H9 (cell line): ENCODE measurements around the gene SARS1. TPM values are rescaled to one million over a fixed set of nuclear protein-coding genes. Genes with fewer than 3 reads are reported as not detected.

Experiments
- DNase-seq: peaks from one replicate; pipeline ENCODE4 v3.0.0-alpha.2; 2017
- H2AFZ ChIP-seq: one replicate; pipeline ENCODE4 v1.6.1; 2013; ENCODE audit warnings: mild to moderate bottlenecking, low read length, control low read depth, moderate library complexity
- H2AK5ac ChIP-seq: 2 replicates; pipeline ENCODE4 v1.6.1; 2013; ENCODE audit warnings: low read length, control low read depth, mixed read lengths; ENCODE audit not compliant: insufficient read length
- H2BK120ac ChIP-seq: one replicate; pipeline ENCODE4 v1.6.1; 2013; ENCODE audit warnings: low read depth, mild to moderate bottlenecking, low read length, control low read depth, inconsistent platforms; ENCODE audit not compliant: poor library complexity, severe bottlenecking
- H2BK12ac ChIP-seq: 2 replicates; pipeline ENCODE4 v1.6.1; 2013; ENCODE audit warnings: low read length, control low read depth, mixed read lengths, low read depth; ENCODE audit not compliant: insufficient read length
- H2BK15ac ChIP-seq: 2 replicates; pipeline ENCODE4 v1.6.1; 2013; ENCODE audit warnings: low read depth, low read length, control low read depth
- H2BK20ac ChIP-seq: one replicate; pipeline ENCODE4 v1.6.1; 2013; ENCODE audit warnings: low read depth, mild to moderate bottlenecking, low read length, control low read depth, inconsistent platforms; ENCODE audit not compliant: poor library complexity, severe bottlenecking
- H2BK5ac ChIP-seq: 2 replicates; pipeline ENCODE4 v1.6.1; 2013; ENCODE audit warnings: low read length, control low read depth, mixed read lengths; ENCODE audit not compliant: insufficient read length
- H3K14ac ChIP-seq: 2 replicates; pipeline ENCODE4 v1.6.1; 2013; ENCODE audit warnings: low read length, control low read depth; ENCODE audit not compliant: insufficient read depth
- H3K18ac ChIP-seq: 2 replicates; pipeline ENCODE4 v1.6.1; 2013; ENCODE audit warnings: low read depth, mild to moderate bottlenecking, mixed read lengths, low read length, control low read depth; ENCODE audit not compliant: insufficient read length
- H3K23ac ChIP-seq: 2 replicates; pipeline ENCODE4 v1.6.1; 2013; ENCODE audit warnings: low read length, control low read depth, mixed read lengths, low read depth; ENCODE audit not compliant: insufficient read length
- H3K23me2 ChIP-seq: 2 replicates; pipeline ENCODE4 v1.6.1; 2013; ENCODE audit warnings: low read depth, mild to moderate bottlenecking, mixed read lengths, low read length, control low read depth; ENCODE audit not compliant: insufficient read length, poor library complexity, severe bottlenecking
- H3K27ac ChIP-seq: 2 replicates; pipeline ENCODE4 v1.5.1; 2013; ENCODE audit warnings: low read length, control low read depth, mixed read lengths, low read depth; ENCODE audit not compliant: insufficient read length
- H3K27me3 ChIP-seq: 2 replicates; pipeline ENCODE4 v1.6.1; 2013; ENCODE audit warnings: low read length, control low read depth, inconsistent platforms; ENCODE audit not compliant: insufficient read depth
- H3K4ac ChIP-seq: 2 replicates; pipeline ENCODE4 v1.6.1; 2013; ENCODE audit warnings: low read depth, mild to moderate bottlenecking, control low read depth, inconsistent platforms, low read length, moderate library complexity
- H3K4me1 ChIP-seq: 2 replicates; pipeline ENCODE4 v1.6.1; 2013; ENCODE audit warnings: low read length, control low read depth, inconsistent platforms; ENCODE audit not compliant: insufficient read depth
- H3K4me2 ChIP-seq: 2 replicates; pipeline ENCODE4 v1.6.1; 2013; ENCODE audit warnings: low read length, control low read depth, mixed read lengths; ENCODE audit not compliant: insufficient read length, insufficient read depth
- H3K56ac ChIP-seq: 2 replicates; pipeline ENCODE4 v1.6.1; 2013; ENCODE audit warnings: low read depth, mild to moderate bottlenecking, mixed read lengths, low read length, control low read depth; ENCODE audit not compliant: insufficient read length
- H3K79me1 ChIP-seq: 2 replicates; pipeline ENCODE4 v1.6.1; 2013; ENCODE audit warnings: low read depth, mild to moderate bottlenecking, moderate library complexity, low read length, control low read depth, inconsistent platforms; ENCODE audit not compliant: insufficient read depth, poor library complexity, severe bottlenecking
- H3K79me2 ChIP-seq: 2 replicates; pipeline ENCODE4 v1.6.1; 2013; ENCODE audit warnings: low read length, control low read depth, inconsistent platforms; ENCODE audit not compliant: insufficient read depth
- H3K9ac ChIP-seq: 2 replicates; pipeline ENCODE4 v1.6.1; 2013; ENCODE audit warnings: low read length, control low read depth, mixed read lengths; ENCODE audit not compliant: insufficient read length; ENCODE audit errors: extremely low read depth
- H3K9me3 ChIP-seq: one replicate; pipeline ENCODE4 v1.6.1; 2013; ENCODE audit warnings: low read depth, low read length, inconsistent platforms; ENCODE audit not compliant: control insufficient read depth
- H3T11ph ChIP-seq: one replicate; pipeline ENCODE4 v1.6.1; 2013; ENCODE audit warnings: mild to moderate bottlenecking, low read length, control low read depth, inconsistent platforms
- H4K20me1 ChIP-seq: one replicate; pipeline ENCODE4 v1.6.1; 2013; ENCODE audit not compliant: control insufficient read depth, insufficient read length, insufficient read depth
- H4K5ac ChIP-seq: 2 replicates; pipeline ENCODE4 v1.6.1; 2013; ENCODE audit warnings: low read depth, mild to moderate bottlenecking, mixed read lengths, low read length, control low read depth; ENCODE audit not compliant: insufficient read length
- H4K8ac ChIP-seq: replicated peaks from 2 replicates; pipeline ENCODE4 v1.6.1; 2013; ENCODE audit warnings: low read length, control low read depth, mixed read lengths, low read depth; ENCODE audit not compliant: insufficient read length
- H4K91ac ChIP-seq: 2 replicates; pipeline ENCODE4 v1.6.1; 2013; ENCODE audit warnings: low read depth, mild to moderate bottlenecking, moderate library complexity, mixed read lengths, low read length, control low read depth; ENCODE audit not compliant: insufficient read length
- H3K27ac Mint-ChIP-seq, 3 experiments: 2 replicates in 2 of 3; 3 replicates in 1 of 3; pipeline ENCODE4 v1.8.0; 2020 to 2021; ENCODE audit warnings: mixed read lengths in 3 of 3, mild to moderate bottlenecking in 1 of 3, moderate library complexity in 1 of 3
- H3K27me3 Mint-ChIP-seq: 2 replicates; pipeline ENCODE4 v1.8.0; 2021; ENCODE audit warnings: low read depth, mild to moderate bottlenecking, moderate library complexity, mixed read lengths
- H3K36me3 Mint-ChIP-seq, 3 experiments: 2 replicates in 2 of 3; 3 replicates in 1 of 3; pipeline ENCODE4 v1.8.0; 2020 to 2021; ENCODE audit warnings: low read depth in 3 of 3, mixed read lengths in 3 of 3; ENCODE audit not compliant: insufficient read depth in 1 of 3
- H3K4me1 Mint-ChIP-seq, 2 experiments: 2 replicates each; pipeline ENCODE4 v1.8.0; 2020; ENCODE audit warnings: mixed read lengths in 2 of 2
- H3K4me3 Mint-ChIP-seq, 2 experiments: 2 replicates in 1 of 2; 3 replicates in 1 of 2; pipeline ENCODE4 v1.8.0; 2020 to 2021; ENCODE audit warnings: mild to moderate bottlenecking in 2 of 2, mixed read lengths in 2 of 2, moderate library complexity in 1 of 2
- H3K9me3 Mint-ChIP-seq, 2 experiments: 2 replicates in 1 of 2; 3 replicates in 1 of 2; pipeline ENCODE4 v1.8.0; 2020; ENCODE audit warnings: mild to moderate bottlenecking in 2 of 2, mixed read lengths in 2 of 2, moderate library complexity in 1 of 2
- CTCF ChIP-seq: fragments of 200-600 bp; sonication (generic); conservative IDR thresholded peaks from 3 replicates; pipeline ENCODE4 v1.8.0; 2021; ENCODE audit warnings: antibody characterized with exemption, mild to moderate bottlenecking
- WGBS: extraction: QIAGEN DNeasy Blood & Tissue Kit; methylation state at CpG from one replicate; pipeline ENCODE4 v1.1.7; 2013; ENCODE audit warnings: missing lambda C conversion rate, low lambda C conversion rate, mixed read lengths; ENCODE audit not compliant: insufficient read length; ENCODE audit errors: extremely low coverage; 5-methylcytosine and 5-hydroxymethylcytosine counted together
- total RNA-seq: library from RNA; stranded (reverse); gene quantifications from 2 replicates; pipeline ENCODE4 v1.2.1, GENCODE V29; 2021

The SARS1 gene
- total RNA-seq, 1 experiment from 2014 or later: 139 TPM

GRCh38 chr1:109266965-109267364 lies 53.2 kb downstream of the SARS1 start:
- Histone ChIP-seq H2BK15ac (no peak overlapping the region), H3K4me2 (no peak overlapping the region), H3K79me2 (no peaks in the 10 kb centered on the region), H2AK5ac (no peak overlapping the region), H3K4ac (no peak overlapping the region), H3K14ac (no peak overlapping the region), H2BK12ac (no peak overlapping the region), H2BK5ac (no peak overlapping the region), H3K9ac (no peak overlapping the region), H3K4me1 (no peaks in the 10 kb centered on the region), H3K23ac (no peak overlapping the region), H2BK20ac (no peak overlapping the region), H3T11ph (no peak overlapping the region), H4K5ac (no peak overlapping the region), H3K56ac (no peak overlapping the region), H3K27ac (no peak overlapping the region), H2BK120ac (no peak overlapping the region), H3K9me3 (no peaks in the 10 kb centered on the region), H4K8ac (no peak overlapping the region), H4K91ac (no peak overlapping the region), H3K23me2 (no peaks in the 10 kb centered on the region), H4K20me1 (no peaks in the 10 kb centered on the region), H3K27me3 (no peaks in the 10 kb centered on the region), H3K18ac (no peak overlapping the region), H2AFZ (no peak overlapping the region), H3K79me1 (no peaks in the 10 kb centered on the region)
- H3K9me3 Mint-ChIP-seq: no peaks in the 10 kb centered on the region; a peak in 1 of 5 replicates
- peak overlapping the region in 1 of 3 experiments; percentile 91; a peak in 1 of 7 replicates for H3K27ac Mint-ChIP-seq
- DNase-seq: no peak
- peaks cover 4 to 10% of the 10 kb centered on the region in 2 experiments; a peak in 3 of 4 replicates for H3K4me1 Mint-ChIP-seq
- no peak overlapping the region for H3K4me3 Mint-ChIP-seq
- H3K27me3 Mint-ChIP-seq: no peaks in the 10 kb centered on the region
- WGBS: no CpG with 5 or more reads among the region's 11 CpGs
- TF ChIP-seq CTCF: no peak
- peaks cover 9 to 59% (median 42%) of the 10 kb centered on the region in 3 experiments; a peak in 6 of 7 replicates for H3K36me3 Mint-ChIP-seq
